Heart left ventricle (tissue), 13 donors: Measurements from ENCODE around the gene OR10AD1.

Source experiments
- CTCF ChIP-seq, 12 donors: fragments of 200-600 bp; sonication (generic) in 4 of 12; IDR thresholded peaks; one replicate each; pipeline versions ENCODE4 v1.5.0 to v1.8.0; 2018 to 2022; ENCODE audit warnings: antibody characterized with exemption in 12 of 12, mild to moderate bottlenecking in 5 of 12
- POLR2A ChIP-seq, 2 donors: fragments of 450-650 bp; IDR thresholded peaks; one replicate each; pipeline ENCODE4 v1.6.1; 2017; ENCODE audit warnings: antibody characterized with exemption in 2 of 2, mild to moderate bottlenecking in 2 of 2, moderate library complexity in 2 of 2
- donor health status: ischemic (EF 13 %, LVEDD 7.1; RV severe dilation, severe dysfunction).
- donor health status: DM: no; HTN: yes; CAD: no.
- donor health status: DM: no; HTN: no; CAD: no.
- donor health status: ischemic (EF 25% LVEDD 6.9; RV normal size, moderate dysfunction).
- donor health status: ischemic (EF 25% LVEDD 5.7; RV mildly dilated, moderate dysfunction).
- donor health status: ischemic (EF 35%, LVEDD 5.7; RV mildly dilated, moderate dysfunction).
- donor health status: nonischemic (EF 11% LVEDD 7.7; RV severe dilation, severe dysfunction).
- donor health status: DM: yes; HTN: yes; CAD: no.
- donor health status: PGD.
- donor health status: ischemic (EF 29% LVEDD 5.4; RV normal size, mild dysfunction).
- donor health status: nonischemic (EF 23%, LVEDD 6.1; RV moderate dilation, normal function).

- TF ChIP-seq CTCF (IDR thresholded peaks at IDR 0.05), result no peak
- no peak for TF ChIP-seq POLR2A (IDR thresholded peaks at IDR 0.05)
These were observed 22.7 kb downstream of the OR10AD1 start for GRCh38 chr12:48180424-48180823.
